Hippocampal formation (tissue), 2 donors: ENCODE data around the gene CHAD.
"Not testable (repeated sequence)": the region's sequence is repeated elsewhere in the genome, so short reads cannot be mapped to it uniquely, and the experiment has no call there.

ENCODE experiments used
- DNase-seq, 2 donors: peaks; one replicate each; lab custom pipeline; 2025; lab: John Stamatoyannopoulos, UW

Gene CHAD

DNA sequence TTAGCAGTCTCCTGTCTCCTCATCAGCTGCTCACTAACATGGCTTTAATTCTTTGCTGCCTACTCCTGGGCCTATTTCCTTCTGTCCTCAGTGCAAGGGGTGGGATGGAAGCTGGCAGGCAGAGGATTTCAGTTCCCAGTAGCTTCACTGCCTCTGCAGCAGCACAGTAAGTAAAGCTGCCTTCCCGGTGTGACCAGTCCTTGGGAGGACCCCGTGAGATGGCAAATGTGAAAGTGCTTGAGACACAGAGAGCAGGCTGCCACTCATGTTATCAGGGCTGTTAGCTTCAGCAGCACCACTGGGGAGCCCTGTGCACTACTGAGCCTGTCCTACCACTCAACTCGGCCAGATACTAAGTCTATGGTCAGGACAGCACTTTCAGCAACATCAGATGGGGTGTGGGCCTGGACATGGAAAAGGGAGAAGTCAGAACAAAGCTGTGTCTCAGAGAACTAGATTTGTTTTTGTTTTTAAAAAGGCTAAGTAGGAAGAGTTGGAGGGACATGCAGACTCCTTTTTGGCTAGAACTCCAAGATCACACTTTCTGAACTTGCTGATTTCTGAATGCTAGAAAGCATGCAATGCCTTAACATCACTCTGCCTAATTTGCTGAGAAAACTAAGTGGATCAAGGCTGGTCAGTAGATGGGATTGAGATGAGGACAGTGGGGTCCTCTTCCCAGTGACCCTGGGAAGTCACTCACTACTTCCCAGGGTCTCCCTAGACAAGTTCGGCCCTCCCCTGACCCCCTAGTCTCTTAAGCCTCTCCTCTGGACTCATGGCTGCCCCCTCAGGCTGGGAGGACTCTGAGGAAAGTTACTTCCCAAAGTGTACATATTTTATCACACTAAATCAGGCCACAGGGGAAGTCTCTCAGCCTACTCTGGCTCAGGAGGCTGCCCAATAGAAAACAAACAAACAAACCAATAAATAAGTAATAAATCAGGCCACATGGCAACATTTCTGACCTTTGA, 41.6 kb downstream of the CHAD start:
- no peak for DNase-seq

DNA sequence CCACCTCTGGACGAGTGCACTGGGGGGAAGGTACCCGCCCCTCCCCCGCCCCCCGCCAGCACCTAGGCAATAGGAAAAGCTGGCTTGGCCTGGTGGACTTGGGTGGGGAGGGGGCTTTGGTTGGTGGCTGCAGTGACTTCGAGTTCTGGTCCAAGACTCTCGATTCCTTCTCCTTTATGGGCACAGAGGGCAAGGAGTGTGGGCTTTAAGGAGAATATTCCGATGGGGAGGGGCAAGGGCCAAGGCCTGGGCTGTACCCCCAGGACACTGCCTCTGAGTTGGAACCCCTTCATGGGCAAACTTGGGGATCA, 42.3 kb downstream of the CHAD start:
- no peak for DNase-seq

DNA sequence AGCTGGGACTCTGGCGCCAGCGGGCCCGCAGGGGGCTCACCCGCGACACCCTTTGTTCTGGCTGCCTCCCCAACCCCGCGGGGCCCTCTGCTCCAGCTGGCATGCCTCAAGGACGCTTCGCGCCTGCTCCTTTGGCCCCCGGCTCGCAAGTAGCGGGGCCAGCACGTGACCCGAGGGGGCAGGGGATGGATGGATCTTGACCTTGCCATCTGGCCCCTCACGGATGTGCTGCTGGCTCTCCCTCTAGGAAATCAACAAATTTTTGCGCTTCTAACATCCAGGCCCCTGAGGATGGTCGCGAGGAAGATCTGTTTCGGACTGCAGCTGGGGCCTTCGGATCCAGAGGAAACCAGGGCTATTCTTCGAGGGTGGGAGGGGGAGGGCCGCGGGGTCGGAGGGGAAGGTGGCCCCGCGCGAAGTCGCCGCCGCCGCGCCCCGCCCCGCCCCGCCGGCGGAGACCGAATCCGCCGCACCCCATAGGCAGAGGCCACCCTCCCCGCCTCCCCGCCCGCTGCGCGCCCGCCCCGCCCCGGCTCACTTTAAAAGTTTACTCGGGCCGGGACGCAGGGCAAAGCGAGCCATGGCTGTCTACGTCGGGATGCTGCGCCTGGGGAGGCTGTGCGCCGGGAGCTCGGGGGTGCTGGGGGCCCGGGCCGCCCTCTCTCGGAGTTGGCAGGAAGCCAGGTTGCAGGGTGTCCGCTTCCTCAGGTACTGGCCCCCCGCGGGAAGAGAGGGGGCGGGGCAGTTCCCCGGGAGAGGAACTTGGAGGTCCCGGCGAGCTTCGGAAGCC, 42.8 kb downstream of the CHAD start, which contains the start of gene ACSF2:
TSS of gene ACSF2 (plus strand) at position 537 of the 790 bp plus-strand sequence. CDS start at position 581, 44 bp downstream.
- DNase-seq = peak in 1 of 2 donors; percentile 60

DNA sequence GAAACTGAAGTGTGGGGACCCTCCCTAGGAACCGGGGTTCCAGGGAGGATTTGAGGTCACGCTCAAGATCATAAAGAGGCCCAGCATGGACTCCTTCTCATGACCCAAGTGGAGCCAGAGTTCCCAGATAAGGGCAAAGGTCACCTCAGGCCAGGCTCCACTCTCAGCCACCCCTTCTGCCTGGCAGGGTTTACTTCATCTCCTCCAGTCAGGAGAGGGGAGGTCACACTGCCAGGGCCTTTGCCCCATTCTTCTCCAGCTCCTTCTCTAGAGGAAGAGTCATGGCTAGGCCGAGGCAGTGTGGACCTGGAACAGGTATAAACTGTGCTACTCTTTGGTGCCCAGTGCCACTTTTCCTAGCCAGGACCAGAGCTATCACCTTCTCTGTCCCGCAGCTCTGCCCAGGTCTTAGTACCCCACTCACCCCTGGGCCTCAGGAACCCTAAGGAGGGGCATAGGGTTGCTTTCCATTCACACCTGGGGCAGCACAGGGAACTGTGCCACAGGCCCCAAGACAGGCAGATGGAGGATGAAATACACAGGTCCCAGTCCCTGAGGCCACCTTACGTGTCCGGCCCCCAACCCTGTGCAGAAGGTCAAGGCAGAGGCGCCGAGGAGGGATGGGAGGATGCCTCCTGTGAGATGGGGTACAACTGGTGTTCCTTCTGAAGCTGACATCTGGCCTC, 43.5 kb downstream of the CHAD start:
- no peak for DNase-seq

DNA sequence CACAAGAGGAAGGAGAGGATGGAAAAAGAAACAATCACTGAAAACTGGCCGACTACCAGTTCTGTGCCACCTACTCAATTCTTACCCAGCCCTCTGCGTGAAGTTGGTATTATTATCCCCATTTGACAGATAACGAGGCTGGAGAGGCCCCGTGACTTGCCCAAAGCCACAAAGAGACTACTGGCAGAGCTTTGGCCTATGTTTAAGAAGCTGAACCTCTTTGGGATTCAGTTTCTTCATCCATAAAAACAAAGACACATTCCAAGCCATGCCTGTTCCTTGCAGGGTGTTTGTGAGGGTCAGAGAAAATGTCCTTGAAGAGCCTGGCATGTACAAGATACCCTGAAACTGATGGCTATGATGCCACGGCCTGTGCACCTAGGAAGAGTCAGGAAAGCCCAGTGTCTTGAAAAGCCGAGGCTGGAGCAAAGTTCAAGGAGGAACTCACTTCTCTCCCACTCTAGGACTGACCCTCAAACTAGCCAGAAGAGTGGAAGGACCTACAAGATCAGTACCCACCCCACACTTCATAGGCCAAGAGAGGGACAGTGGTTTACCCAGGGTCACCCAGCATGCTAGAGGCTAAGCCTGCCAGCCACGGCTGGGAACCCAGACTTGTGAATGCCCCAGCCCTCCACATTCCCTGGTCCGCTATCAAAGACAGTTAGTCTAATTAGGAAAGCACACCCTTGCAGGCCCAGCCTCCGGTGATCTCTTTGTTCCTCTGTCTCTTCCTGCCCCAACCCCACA, 44.3 kb downstream of the CHAD start:
- no peak for DNase-seq

DNA sequence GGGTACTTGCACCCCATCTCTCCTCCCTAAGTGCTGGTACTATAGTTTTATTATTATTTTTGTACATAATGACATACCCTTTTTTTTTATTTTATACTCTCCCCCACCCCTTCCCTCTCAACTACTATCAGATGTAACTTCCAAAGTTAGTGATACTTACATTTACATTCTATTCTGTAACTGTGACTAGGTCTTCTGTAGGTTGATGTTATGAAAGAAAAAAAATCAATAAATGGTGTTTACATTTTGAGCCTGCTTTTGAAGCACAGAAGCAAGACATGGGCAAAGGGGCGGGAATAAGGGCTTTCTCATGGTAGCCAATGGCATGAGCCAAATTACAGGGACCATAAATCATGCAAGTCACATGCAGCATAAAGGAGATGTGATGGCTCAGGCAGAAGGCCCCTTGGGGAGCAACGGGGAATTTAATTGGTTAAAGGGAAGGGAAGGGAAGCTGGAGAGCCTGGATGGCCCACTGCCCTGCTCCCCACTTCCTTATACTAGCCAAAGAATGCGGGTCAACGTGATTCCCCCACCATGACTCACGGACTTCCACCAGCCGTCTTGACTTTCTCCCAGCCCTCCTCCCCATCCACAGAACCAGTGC, 45.0 kb downstream of the CHAD start:
- no peak for DNase-seq

DNA sequence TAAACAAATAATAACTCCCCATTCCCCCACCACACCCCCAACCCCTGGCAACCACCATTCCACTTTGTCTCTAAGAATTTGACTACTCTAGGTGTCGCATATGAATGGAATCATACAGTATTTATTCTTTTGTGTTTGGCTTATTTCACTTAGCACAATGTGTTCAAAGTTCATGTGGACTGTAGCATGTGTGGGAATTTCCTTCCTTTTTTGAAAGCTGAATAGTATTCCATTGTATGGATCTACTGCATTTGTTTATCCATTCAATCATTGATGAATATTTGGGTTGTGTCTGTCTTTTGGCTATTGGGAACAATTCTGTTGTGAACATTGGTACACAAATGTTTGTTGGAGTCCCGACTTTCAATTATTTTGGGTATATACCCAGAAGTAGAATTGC, 45.9 kb downstream of the CHAD start:
- no peak for DNase-seq

DNA sequence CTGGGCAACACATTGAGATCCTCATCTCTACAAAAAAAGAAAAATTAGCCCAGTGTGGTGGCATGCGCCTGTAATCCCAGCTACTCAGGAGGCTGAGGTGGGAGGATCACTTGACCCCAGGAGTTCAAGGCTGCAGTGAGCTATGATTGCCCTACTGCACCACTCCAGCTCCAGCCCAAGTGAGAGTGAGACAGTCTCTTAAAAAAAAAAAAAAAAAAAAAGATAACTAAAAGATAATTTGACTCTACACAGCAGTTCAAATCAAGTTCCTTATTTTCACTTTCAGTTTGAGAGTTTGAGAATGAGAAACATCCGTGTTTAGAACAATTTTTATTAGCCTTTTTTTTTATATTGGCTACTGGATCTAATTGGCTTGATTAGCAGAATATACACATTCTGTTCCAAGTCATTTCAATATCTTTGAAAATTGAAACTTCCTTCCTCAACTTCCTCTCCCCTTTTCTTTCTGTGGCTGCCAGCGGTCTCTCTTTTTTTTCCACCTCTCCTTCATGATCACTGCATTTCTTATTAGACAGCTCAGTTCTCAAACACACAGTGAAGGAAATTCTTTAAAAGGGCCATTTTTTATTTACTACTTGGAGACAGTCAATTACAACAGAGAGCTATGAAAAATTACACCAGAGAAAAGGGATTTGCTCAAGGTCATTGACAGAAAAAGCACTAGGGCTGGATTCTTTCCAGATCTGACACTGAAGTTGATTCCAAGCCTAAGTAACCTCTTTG, 47.2 kb downstream of the CHAD start:
- no peak for DNase-seq

DNA sequence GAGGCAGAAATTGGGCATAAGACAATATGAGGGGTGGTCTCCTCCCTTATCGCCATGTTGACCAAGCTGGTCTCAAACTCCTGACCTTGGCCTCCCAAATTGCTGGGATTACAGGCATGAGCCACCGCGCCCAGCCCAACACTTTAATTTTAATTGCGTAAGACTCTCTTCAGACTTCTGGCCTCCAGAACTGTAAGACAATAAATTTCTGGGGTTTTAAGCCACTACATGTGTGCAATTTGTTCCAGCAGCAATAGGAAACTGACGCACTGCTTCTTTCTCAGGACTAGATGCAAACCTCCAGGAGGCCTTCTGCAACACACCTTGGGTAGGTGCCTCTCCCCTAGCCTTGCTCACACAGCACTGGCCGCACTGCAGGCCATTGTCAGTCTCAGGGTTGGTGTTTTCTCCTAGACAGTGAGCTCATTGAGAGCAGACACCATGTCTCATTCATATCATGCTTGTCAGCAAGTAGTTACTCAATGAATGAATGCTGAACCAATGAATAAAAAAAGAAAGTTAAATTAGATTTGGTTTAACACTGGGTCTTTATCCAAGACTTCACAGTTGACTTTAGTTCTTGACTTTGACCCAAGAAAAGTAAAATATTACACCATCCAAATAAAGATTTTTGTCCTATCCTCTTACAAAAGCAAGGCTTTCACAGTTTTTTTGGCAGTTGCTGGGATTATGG, 48.1 kb downstream of the CHAD start:
- no peak for DNase-seq

DNA sequence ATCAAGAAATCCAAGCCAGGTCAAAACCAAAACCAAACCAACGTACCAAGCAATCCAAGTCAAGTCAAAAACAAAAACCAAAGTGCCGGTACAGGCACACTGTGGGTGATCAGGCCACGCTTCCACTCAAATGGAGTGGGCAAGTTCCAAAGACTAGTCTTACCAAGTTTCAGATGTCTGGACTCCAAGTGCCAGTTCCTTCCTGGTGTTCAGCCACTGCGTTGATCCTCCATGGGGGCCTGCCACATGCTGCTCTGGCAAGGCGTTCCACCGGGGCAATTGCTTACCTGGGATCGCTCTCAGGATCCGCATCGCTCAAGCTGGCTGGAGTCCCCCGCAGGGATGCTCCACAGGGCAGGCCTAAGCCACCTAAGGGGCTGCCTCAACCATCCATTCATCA, 49.1 kb downstream of the CHAD start:
- DNase-seq = not testable (repeated sequence)

DNA sequence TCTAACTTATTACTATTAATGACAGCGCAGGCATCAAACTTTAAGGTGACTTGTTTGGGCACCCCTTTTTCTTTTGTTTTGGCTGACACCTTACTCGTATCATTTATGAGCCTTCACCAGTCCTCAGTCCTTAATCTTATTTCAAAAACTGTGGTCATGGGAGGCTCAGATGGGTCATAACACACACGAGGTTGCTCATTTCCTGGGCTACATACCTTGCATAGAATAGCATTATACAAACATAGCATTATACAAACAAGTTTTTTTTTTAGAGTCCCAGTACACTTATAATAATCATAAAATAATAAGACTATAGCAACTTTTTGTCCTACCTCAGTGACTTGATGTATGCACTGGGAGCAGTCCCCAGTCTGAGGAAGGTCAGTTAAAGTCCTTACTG, 53.9 kb downstream of the CHAD start:
- no peak for DNase-seq
